HTR-8/SVneo (cell line): ENCODE measurements around the gene PCGF5.

Source experiments
- DNase-seq: peaks from one replicate; pipeline ENCODE4 v3.0.0; 2011; ENCODE audit warnings: low spot score, mixed read lengths; ENCODE audit not compliant: insufficient read length
- FAIRE-seq: peaks from 2 replicates; lab custom pipeline; 2011; peaks lifted over from hg19 to GRCh38; lab: Jason Lieb, UNC

Gene PCGF5

GRCh38 chr10:91206837-91207474 is 13.5 kb upstream of the PCGF5 start:
- FAIRE-seq (no peak), DNase-seq (no peak)

GRCh38 chr10:91208642-91209041 is 11.8 kb upstream of the PCGF5 start:
- no peak for FAIRE-seq

DNA sequence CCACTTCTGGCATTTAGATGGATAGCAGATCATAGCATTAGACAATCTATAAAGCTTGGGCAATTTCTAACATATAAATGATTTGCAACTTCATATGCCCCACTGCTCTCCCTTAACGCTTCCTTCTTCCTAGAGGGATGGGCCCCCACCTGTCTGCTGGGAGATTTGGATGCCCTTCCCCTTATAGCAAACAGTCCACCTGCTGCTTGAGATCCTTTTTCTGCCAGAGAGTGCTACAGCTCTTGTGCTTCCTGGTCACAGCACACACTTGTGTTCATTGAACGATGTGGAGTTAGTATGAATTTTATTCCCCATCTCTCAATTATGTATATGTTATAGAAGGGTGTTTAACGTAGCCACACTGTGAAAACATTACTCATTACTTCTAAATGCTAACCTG is 10.4 kb upstream of the PCGF5 start:
- FAIRE-seq (no peak), DNase-seq (no peak)

More at GRCh38 chr10:91208642-91209041, 11.8 kb upstream of the PCGF5 start:
- no peak for DNase-seq

DNA sequence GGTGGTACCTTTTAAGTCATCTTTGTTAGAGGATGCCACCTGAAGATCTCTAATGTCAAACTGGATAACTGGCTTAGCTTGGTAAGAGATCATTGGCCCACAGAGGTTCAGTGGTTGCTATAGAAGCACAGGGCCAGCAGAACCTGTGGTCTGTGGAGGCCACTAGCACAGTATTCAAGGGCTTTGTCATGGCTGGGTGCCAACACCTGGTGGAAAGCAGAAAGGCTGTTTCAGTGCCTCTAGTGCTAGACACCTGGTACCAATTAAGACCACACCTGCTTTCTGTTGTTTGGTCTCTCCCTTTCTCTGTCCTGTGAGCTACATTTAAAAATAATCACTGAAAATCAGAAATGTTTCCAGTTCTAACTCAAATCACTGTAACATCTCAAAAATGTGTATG is 10.0 kb upstream of the PCGF5 start:
- DNase-seq (no peak), FAIRE-seq (no peak)

DNA sequence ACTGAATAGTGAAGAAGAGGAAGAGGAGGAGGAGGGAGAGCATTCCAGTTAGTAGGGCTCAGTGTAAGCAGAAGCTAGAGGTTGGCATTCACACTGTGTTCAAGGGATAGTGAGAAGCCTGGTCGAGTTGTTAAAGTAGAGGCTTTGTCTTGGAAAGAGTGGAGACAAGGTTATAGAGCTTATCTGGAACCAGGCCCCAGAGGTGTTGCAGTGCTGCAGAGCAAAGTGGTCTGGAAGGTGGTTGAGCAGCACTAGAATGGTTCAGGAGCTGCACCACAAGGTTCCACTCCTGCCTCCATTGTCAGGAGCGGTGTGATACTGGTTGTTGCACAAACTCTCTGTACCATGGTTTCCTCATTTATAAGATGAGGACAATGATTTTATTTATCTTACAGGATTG is 8.8 kb upstream of the PCGF5 start:
- DNase-seq (no peak), FAIRE-seq (no peak)

- FAIRE-seq (no peak), DNase-seq (no peak)
Measured at GRCh38 chr10:91214911-91215310, 5.6 kb upstream of the PCGF5 start.

- FAIRE-seq (no peak), DNase-seq (no peak)
Measured at GRCh38 chr10:91215384-91215783, 5.1 kb upstream of the PCGF5 start.

GRCh38 chr10:91219371-91220193 is 881 bp upstream of the PCGF5 start:
- no peak for FAIRE-seq
- DNase-seq: no peak

GRCh38 chr10:91220954-91221675 is 652 bp downstream of the PCGF5 start:
- peak; percentile 23 for DNase-seq

GRCh38 chr10:91226093-91226492 is 5.6 kb downstream of the PCGF5 start:
- FAIRE-seq (no peak), DNase-seq (no peak)

More at GRCh38 chr10:91220954-91221675, 652 bp downstream of the PCGF5 start:
- FAIRE-seq: no peak

DNA sequence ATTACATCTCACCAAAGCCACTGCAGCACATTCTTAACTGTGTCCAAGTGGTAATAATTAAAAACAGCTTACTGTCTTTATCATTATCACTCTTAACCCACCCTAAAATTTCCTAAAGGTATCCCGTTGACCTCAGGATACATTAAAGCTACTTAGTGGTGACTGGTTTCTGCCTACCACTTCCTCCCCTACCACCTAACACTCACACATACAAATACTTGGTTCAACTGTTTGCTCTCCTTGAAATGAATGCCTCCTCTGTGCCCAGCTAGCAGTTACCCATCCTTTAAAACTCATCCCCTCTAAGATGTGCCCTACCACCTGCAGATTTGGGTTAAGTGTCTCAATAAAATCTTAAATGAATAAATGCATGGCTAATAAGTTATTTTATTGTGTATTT is 7.1 kb downstream of the PCGF5 start:
- DNase-seq (no peak), FAIRE-seq (no peak)

DNA sequence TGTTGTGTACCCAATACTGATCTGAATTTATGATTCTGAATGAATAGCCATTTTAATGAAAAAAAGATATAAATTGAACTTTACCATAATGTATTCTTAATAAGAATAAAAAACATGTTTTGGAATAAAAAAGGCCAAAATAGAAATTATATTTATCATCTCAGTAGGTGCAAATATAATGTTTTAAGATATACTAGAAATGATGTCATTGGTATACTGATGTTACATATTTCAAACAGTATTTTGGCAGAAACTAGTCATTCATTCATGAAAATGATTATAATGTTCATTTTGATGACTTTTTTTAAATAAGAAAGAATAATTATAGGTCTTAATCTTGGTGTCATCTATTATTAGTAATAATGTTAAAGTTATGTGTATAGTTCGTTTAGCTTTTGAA is 9.2 kb downstream of the PCGF5 start:
- FAIRE-seq (no peak), DNase-seq (no peak)

DNA sequence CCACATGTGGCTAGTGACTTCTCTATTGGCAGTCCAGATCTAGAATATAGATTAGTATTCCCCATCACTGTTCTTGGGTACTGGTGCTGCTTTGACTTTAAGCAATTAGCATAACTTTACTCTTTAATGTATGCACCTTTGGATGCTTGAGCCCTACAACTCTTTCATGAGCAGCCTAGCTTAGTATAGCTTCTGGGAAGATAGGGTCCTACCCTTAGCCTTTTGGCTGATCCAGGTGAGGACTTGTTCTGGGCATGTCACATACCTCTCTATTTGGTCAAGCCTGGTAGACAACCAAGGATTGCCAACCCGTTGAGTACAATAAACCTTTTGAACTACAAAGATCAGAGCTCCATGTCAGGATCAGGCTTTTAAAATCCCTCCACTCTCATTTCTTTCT is 17.7 kb downstream of the PCGF5 start:
- DNase-seq: no peak
- FAIRE-seq: peak; percentile 28

- no peak for FAIRE-seq
- DNase-seq: no peak
Measured at GRCh38 chr10:91239789-91240188, 19.3 kb downstream of the PCGF5 start.

DNA sequence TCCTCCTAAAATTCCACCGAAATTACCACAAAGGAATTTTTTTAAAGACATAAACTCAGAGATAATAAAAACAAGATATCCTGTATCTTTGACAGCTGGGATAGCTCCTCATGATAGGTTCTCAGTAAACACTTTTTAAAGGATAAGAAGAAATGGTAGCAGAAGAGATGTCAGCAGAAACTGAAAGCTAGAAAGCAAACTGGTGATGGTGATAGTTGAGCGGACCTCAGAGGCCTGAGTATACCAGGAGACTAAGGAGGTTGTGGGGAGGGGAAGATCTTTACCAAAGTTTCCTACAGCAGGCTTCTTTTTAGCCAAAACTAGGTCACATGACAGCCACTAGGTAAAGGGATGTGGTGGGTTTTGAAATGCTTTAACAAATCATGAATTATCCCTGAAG is 22.5 kb downstream of the PCGF5 start:
- no peak for FAIRE-seq
- no peak for DNase-seq

DNA sequence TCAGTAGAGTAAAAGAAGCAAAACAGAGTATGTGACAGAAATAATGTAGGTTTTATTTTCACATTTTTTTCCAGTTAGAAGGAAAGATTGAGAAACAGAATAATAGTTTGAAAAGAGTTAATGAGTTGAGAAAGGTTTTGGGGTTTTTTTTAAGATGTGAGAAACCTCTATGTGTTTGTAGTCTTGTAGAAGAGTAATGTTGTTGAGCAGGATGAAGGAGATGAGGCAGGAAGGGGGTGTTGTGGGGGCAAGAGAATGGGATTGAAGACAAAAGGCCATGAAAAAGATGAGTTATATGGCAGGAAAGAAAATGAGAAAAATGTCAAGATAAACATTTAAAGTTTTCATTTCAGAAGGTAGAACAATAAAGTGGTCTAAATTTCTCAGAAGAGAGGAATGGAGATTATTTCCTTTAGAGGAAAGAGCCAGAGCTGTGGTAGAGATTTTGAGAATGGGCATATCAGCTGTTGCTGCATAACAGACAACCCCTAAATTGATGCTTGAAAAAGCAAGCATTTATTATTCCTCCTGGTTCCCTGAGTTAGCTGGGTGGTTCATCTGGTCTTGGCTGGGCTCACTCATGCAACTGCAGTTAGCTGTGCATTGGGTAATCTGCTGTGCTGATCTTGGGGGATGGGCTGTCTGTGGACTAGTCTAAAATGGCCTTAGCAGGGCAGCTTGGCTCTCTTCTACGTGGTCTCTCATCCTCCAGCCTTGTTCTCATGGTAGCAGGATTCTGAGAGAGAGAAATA is 27.1 kb downstream of the PCGF5 start:
- FAIRE-seq (no peak), DNase-seq (no peak)

- FAIRE-seq (no peak), DNase-seq (no peak)
Measured at GRCh38 chr10:91249700-91250099, 29.2 kb downstream of the PCGF5 start.

- FAIRE-seq: no peak
- DNase-seq: no peak
Measured at GRCh38 chr10:91250341-91250740, 29.9 kb downstream of the PCGF5 start.

GRCh38 chr10:91251430-91252056 is 31.1 kb downstream of the PCGF5 start:
- peak; percentile 40 for DNase-seq
- no peak for FAIRE-seq

DNA sequence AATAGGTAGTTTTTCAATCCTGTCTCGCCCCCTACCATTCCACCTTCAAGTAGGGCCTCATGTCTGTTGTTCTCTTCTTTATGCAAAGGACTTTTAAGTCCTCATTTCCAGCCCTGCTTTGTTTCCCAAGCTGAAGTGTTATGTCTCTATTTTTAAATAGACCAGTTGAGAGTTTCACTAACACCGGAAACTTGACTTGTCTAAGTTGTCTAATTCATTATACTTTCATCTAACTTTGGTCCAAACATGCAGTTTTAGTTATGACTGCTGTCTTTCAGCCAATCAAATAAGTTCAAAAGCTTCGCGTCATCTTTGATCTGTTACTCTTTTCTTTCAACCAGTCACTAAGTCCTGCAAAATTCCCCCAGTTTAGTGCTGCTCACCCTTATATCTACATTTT is 32.8 kb downstream of the PCGF5 start:
- FAIRE-seq (no peak), DNase-seq (no peak)
